Measurements from ENCODE around the gene NFATC2. TPM values are rescaled to one million over a fixed set of nuclear protein-coding genes. Genes with fewer than 3 reads are reported as not detected.
"Not testable (repeated sequence)": the region's sequence is repeated elsewhere in the genome, so short reads cannot be mapped to it uniquely, and the experiment has no call there.

NFATC2 gene
- total RNA-seq, 4 donors from 2014 or later, result 5.3 to 22.5 (median 11.5) TPM

GRCh38 chr20:51541189-51542032 is 1.1 kb downstream of the NFATC2 start:
- H3K4me3 ChIP-seq, result peak overlapping the region in 3 of 4 donors; percentile 54 to 62 (median 60)
- H3K27me3 ChIP-seq, result no peaks in the 10 kb centered on the region
- DNase-seq, result peak; percentile 76
- no peaks in the 10 kb centered on the region for H3K9me3 ChIP-seq
- WGBS, 2 donors (ENCODE audit: low coverage in 1 of 2), result 10 to 48% methylated on average over 4 to 13 of the region's 13 CpGs
- intact Hi-C loops (cut with DNase I; ENCODE audit: low total_unique reads), result no loop called here
- H3K4me1 ChIP-seq, result peaks cover 0 to 33% (median 21%) of the 10 kb centered on the region in 4 donors
- in situ Hi-C loops (cut with MboI; ENCODE audit: low pct_ligation_motif_present in 1 of 4, low pct_unique_long_range_greater_than_20kb in 1 of 4, low sequenced_read_pairs in 3 of 4), result no loop called here
- no peaks in the 10 kb centered on the region for H3K36me3 ChIP-seq
- H3K27ac ChIP-seq, result peak overlapping the region; percentile 82 to 86 (median 85)
- TF ChIP-seq POLR2AphosphoS5 (IDR thresholded peaks at IDR 0.05), result no peak
- TF ChIP-seq POLR2A (IDR thresholded peaks at IDR 0.05), result no peak
- no peak for TF ChIP-seq EP300 (IDR thresholded peaks at IDR 0.05; ENCODE audit: low read depth)
- TF ChIP-seq, protein P1, sequence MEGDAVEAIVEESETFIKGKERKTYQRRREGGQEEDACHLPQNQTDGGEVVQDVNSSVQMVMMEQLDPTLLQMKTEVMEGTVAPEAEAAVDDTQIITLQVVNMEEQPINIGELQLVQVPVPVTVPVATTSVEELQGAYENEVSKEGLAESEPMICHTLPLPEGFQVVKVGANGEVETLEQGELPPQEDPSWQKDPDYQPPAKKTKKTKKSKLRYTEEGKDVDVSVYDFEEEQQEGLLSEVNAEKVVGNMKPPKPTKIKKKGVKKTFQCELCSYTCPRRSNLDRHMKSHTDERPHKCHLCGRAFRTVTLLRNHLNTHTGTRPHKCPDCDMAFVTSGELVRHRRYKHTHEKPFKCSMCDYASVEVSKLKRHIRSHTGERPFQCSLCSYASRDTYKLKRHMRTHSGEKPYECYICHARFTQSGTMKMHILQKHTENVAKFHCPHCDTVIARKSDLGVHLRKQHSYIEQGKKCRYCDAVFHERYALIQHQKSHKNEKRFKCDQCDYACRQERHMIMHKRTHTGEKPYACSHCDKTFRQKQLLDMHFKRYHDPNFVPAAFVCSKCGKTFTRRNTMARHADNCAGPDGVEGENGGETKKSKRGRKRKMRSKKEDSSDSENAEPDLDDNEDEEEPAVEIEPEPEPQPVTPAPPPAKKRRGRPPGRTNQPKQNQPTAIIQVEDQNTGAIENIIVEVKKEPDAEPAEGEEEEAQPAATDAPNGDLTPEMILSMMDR (IDR thresholded peaks at IDR 0.05), result no peak

DNA sequence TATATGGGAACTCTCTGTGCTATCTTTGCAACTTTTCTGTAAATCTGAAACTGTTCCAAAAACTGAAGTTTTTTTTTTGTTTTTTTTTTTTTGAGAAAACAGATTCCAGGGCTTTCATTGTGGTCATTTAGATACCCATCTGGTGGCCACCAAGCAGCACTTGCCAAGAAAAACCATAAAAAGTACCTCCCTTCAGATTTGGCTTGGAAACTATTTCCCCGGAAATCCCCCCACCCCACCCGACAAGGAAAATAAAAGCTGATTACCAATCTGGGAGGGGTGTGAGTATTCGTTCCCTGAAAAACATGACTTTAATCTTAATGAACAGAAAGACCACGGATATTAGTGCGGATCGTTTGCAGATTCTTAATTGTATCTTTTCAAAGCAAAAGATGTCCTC is 1.9 kb downstream of the NFATC2 start:
- TF ChIP-seq POLR2A (IDR thresholded peaks at IDR 0.05), result no peak
- Histone ChIP-seq H3K27ac (peak overlapping the region; percentile 82 to 86 (median 85)), H3K4me3 (peak overlapping the region in 1 of 4 donors; percentile 62), H3K9me3 (no peaks in the 10 kb centered on the region), H3K36me3 (no peaks in the 10 kb centered on the region), H3K4me1 (peaks cover 0 to 36% (median 21%) of the 10 kb centered on the region in 4 donors), H3K27me3 (no peaks in the 10 kb centered on the region)
- intact Hi-C loops (cut with DNase I; ENCODE audit: low total_unique reads) (no loop called here), in situ Hi-C loops (cut with MboI; ENCODE audit: low pct_ligation_motif_present in 1 of 4, low pct_unique_long_range_greater_than_20kb in 1 of 4, low sequenced_read_pairs in 3 of 4) (no loop called here)
- WGBS, 2 donors (ENCODE audit: low coverage in 1 of 2), result 30 to 41% methylated on average over 6 of the region's 6 CpGs
- DNase-seq, result no peak

DNA sequence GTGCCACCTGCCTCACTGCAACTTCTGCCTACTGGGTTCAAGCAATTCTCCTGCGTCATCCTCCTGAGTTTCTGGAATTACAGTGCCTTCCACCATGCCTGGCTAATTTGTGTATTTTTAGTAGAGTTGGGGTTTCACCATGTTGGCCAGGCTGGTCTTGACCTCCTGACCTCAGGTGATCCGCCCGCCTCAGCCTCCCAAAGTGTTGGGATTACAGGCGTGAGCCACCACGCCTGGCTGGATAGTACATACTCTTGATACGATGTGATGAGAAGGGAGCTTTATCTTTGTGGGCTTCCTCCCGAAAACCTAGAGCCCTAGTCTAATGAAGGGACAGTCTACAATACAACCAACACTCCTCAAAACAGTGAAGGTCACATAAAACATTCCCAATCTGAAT is 2.4 kb downstream of the NFATC2 start:
- H3K27ac ChIP-seq; H3K4me3 ChIP-seq; H3K36me3 ChIP-seq; intact Hi-C loops (cut with DNase I; ENCODE audit: low total_unique reads); H3K9me3 ChIP-seq; H3K27me3 ChIP-seq; in situ Hi-C loops (cut with MboI; ENCODE audit: low pct_ligation_motif_present in 1 of 4, low pct_unique_long_range_greater_than_20kb in 1 of 4, low sequenced_read_pairs in 3 of 4); DNase-seq: not testable (repeated sequence)
- H3K4me1 ChIP-seq, result peaks cover 0 to 36% (median 21%) of the 10 kb centered on the region in 4 donors
- WGBS, 2 donors (ENCODE audit: low coverage in 1 of 2), result 71 to 81% methylated on average over 1 to 7 of the region's 7 CpGs

DNA sequence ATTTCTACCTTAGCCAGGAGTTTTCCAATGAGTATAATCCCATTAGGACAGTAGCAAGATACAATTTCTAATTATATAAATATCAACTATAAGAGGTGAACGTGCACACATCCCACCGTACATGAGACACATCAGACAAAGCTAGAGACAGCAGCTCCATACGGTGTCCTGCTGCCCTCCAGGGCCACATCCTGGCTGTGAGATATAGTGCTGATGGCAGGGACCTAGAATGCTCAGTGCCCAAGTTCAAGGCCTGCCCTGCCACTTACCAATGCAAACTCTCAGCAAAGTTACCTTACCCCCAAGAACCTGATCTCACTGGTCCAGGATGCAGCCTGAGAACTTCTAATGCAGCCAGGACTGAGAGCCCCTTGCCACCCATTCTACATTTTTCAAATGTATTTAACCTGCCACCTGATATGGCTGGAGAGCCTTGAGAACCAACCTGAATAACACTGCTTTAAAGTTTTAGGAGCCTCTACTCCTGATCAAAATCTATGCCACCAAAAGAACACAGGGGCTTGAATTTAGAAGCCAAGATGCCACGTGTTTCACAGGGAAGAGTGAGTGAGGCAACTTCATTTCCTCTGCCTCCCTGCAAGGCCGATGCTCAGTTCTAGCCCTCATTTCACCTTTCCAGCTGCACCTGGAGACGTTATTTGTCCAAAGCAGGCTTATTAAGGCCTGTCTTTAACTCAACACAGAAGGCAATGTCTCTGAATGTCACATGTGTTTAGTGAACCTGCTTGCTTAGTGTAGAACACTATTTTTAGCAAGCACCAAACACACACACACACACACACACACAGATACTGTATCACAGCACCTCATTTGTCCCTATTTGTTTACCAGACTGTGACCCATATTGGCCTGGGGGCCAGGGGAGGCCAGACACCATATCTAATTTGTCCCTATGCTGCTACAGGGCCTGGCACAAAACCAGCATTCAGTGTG is 6.1 kb downstream of the NFATC2 start:
- H3K9me3 ChIP-seq, result no peaks in the 10 kb centered on the region
- TF ChIP-seq, protein P1 (IDR thresholded peaks at IDR 0.05), result no peak
- TF ChIP-seq POLR2AphosphoS5 (IDR thresholded peaks at IDR 0.05) (no peak), EP300 (IDR thresholded peaks at IDR 0.05; ENCODE audit: low read depth) (no peak), POLR2A (IDR thresholded peaks at IDR 0.05) (no peak)
- intact Hi-C loops (cut with DNase I; ENCODE audit: low total_unique reads), result no loop called here
- no peak overlapping the region for H3K27ac ChIP-seq
- no peak overlapping the region for H3K4me3 ChIP-seq
- in situ Hi-C loops (cut with MboI; ENCODE audit: low pct_ligation_motif_present in 1 of 4, low pct_unique_long_range_greater_than_20kb in 1 of 4, low sequenced_read_pairs in 3 of 4), result no loop called here
- no peak for DNase-seq
- WGBS, 2 donors (ENCODE audit: low coverage in 1 of 2), result 39 to 62% methylated on average over 4 to 6 of the region's 6 CpGs
- H3K27me3 ChIP-seq, result no peaks in the 10 kb centered on the region
- H3K4me1 ChIP-seq, result peaks cover 0 to 26% (median 5%) of the 10 kb centered on the region in 4 donors
- no peaks in the 10 kb centered on the region for H3K36me3 ChIP-seq

DNA sequence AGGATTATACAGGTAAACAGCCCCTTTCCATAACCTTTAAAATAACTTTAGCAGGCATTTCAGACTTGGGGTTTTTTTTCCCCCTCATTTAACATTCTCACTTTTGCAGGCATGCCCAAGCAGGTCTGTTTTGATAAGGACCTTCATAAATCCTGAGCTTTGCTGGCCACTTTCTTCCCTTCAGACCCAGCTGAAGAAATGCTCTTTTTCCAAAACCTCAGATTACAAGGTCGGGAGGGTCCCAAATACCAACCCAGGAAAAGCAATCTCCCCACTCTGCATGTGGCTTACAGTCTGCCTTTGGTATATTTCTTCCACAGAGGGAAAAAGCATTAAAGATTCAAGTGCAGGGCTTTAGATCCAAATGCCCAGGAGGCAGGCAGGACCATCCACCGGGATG is 6.8 kb downstream of the NFATC2 start:
- H3K9me3 ChIP-seq, result no peaks in the 10 kb centered on the region
- intact Hi-C loops (cut with DNase I; ENCODE audit: low total_unique reads) (no loop called here), in situ Hi-C loops (cut with MboI; ENCODE audit: low pct_ligation_motif_present in 1 of 4, low pct_unique_long_range_greater_than_20kb in 1 of 4, low sequenced_read_pairs in 3 of 4) (no loop called here)
- H3K27me3 ChIP-seq, result no peaks in the 10 kb centered on the region
- no peaks in the 10 kb centered on the region for H3K36me3 ChIP-seq
- peaks cover 0 to 23% (median under 1%) of the 10 kb centered on the region in 4 donors for H3K4me1 ChIP-seq
- H3K27ac ChIP-seq, result peak overlapping the region in 2 of 4 donors; percentile 10 to 30
- H3K4me3 ChIP-seq, result no peak overlapping the region
- DNase-seq, result no peak
- TF ChIP-seq POLR2AphosphoS5 (IDR thresholded peaks at IDR 0.05) (no peak), EP300 (IDR thresholded peaks at IDR 0.05; ENCODE audit: low read depth) (no peak), POLR2A (IDR thresholded peaks at IDR 0.05) (no peak)
- TF ChIP-seq, protein P1 (IDR thresholded peaks at IDR 0.05), result no peak
- WGBS, 2 donors (ENCODE audit: low coverage in 1 of 2), result 86 to 92% methylated on average over 1 to 2 of the region's 2 CpGs
